Endothelial cell of umbilical vein (primary cell): ENCODE data around the gene INSC. TPM values are rescaled to one million over a fixed set of nuclear protein-coding genes. Genes with fewer than 3 reads are reported as not detected.

Source experiments
- BruUV-seq: library from RNA; stranded (reverse); fragments of 400-500 nt; replicated peaks from 2 replicates; lab custom pipeline; 2021; lab: Mats Ljungman, UMichigan
- CTCF ChIA-PET: fragments of 300-600, 350-600 bp; sonication (Branson Sonifier 250); formaldehyde crosslinking; loops from one replicate; lab custom pipeline; 2021; ENCODE audit warnings: antibody characterized with exemption, inconsistent platforms; lab: Charles Lee
- POLR2A ChIA-PET: fragments of 300-600, 350-600 bp; sonication (Branson Sonifier 250); formaldehyde crosslinking; loops from one replicate; lab custom pipeline; 2021; ENCODE audit warnings: antibody characterized with exemption, inconsistent platforms; lab: Charles Lee
- DNase-seq: peaks from one replicate; pipeline ENCODE4 v3.0.0-alpha.2; 2011; ENCODE audit warnings: low read depth, low spot score
- FAIRE-seq: peaks from 2 replicates; lab custom pipeline; 2011; peaks lifted over from hg19 to GRCh38; lab: Jason Lieb, UNC
- H2AFZ ChIP-seq: 2 replicates; pipeline ENCODE4 v1.6.0; 2012; ENCODE audit warnings: low read depth, low read length, control low read depth, inconsistent platforms
- H3K27ac ChIP-seq: 2 replicates; pipeline ENCODE4 v1.5.1; 2011; ENCODE audit warnings: low read depth, mild to moderate bottlenecking, control low read depth, low read length, moderate library complexity; ENCODE audit not compliant: insufficient read depth
- H3K27me3 ChIP-seq, 2 experiments: 2 replicates each; pipeline versions ENCODE4 v1.6.0 to v1.6.1; 2011; ENCODE audit warnings: low read length in 2 of 2, mixed read lengths in 1 of 2; ENCODE audit not compliant: control insufficient read depth in 2 of 2, insufficient read depth in 2 of 2
- H3K36me3 ChIP-seq, 2 experiments: 2 replicates in 1 of 2; 3 replicates in 1 of 2; pipeline ENCODE4 v1.5.1; 2011; ENCODE audit warnings: low read length in 2 of 2, mild to moderate bottlenecking in 1 of 2, moderate library complexity in 1 of 2; ENCODE audit not compliant: control insufficient read depth in 2 of 2, insufficient read depth in 2 of 2; ENCODE audit errors: extremely low read depth in 1 of 2
- H3K4me1 ChIP-seq: 3 replicates; pipeline ENCODE4 v1.5.1; 2011; ENCODE audit warnings: mild to moderate bottlenecking, low read length; ENCODE audit not compliant: control insufficient read depth, insufficient read depth; ENCODE audit errors: extremely low read depth
- H3K4me2 ChIP-seq: 2 replicates; pipeline ENCODE4 v1.6.1; 2011; ENCODE audit warnings: low read length, control low read depth, mixed read lengths; ENCODE audit not compliant: insufficient read depth
- H3K4me3 ChIP-seq, 3 experiments: fragments of 200-600 bp in 1 of 3; sonication (generic), shearing (Covaris generic) in 1 of 3; replicated peaks in 1 of 3; 2 replicates each; pipeline ENCODE4 v1.5.1; 2011 to 2016; ENCODE audit warnings: control low read depth in 3 of 3, low read length in 3 of 3, mild to moderate bottlenecking in 2 of 3, inconsistent platforms in 1 of 3, low read depth in 1 of 3, moderate library complexity in 1 of 3; ENCODE audit not compliant: insufficient read depth in 1 of 3
- H3K79me2 ChIP-seq: 2 replicates; pipeline ENCODE4 v1.6.0; 2012; ENCODE audit warnings: low read length, inconsistent platforms; ENCODE audit not compliant: control insufficient read depth, insufficient read depth
- H3K9ac ChIP-seq: replicated peaks from 2 replicates; pipeline ENCODE3; 2011; ENCODE audit warnings: low read length, control low read depth; ENCODE audit not compliant: insufficient read depth; ENCODE audit errors: extremely low read depth
- H3K9me1 ChIP-seq: replicated peaks from 3 replicates; pipeline ENCODE4 v1.6.0; 2011; ENCODE audit warnings: mild to moderate bottlenecking, low read length; ENCODE audit not compliant: control insufficient read depth, insufficient read depth; ENCODE audit errors: extremely low read depth
- H3K9me3 ChIP-seq: replicated peaks from 2 replicates; pipeline ENCODE4 v1.5.1; 2012; ENCODE audit warnings: low read length, inconsistent platforms; ENCODE audit not compliant: control insufficient read depth, insufficient read depth
- H4K20me1 ChIP-seq: replicated peaks from 2 replicates; pipeline ENCODE3; 2011; ENCODE audit warnings: mild to moderate bottlenecking, low read length; ENCODE audit not compliant: control insufficient read depth, insufficient read depth; ENCODE audit errors: extremely low read depth
- EZH2 ChIP-seq: IDR thresholded peaks from 2 replicates; pipeline ENCODE4 v1.6.1; 2012; ENCODE audit warnings: borderline replicate concordance, low read depth, mild to moderate bottlenecking, moderate library complexity, low read length, inconsistent platforms; ENCODE audit not compliant: severe bottlenecking
- FOS ChIP-seq: IDR thresholded peaks from 2 replicates; pipeline ENCODE4 v1.6.1; 2011; ENCODE audit warnings: mild to moderate bottlenecking, low read length, moderate library complexity, borderline replicate concordance; ENCODE audit not compliant: insufficient read depth
- GATA2 ChIP-seq: IDR thresholded peaks from 2 replicates; pipeline ENCODE4 v1.7.0; 2011; ENCODE audit warnings: low read depth, mild to moderate bottlenecking, moderate library complexity, mixed read lengths, low read length; ENCODE audit not compliant: insufficient read length, insufficient read depth
- JUN ChIP-seq: IDR thresholded peaks from 2 replicates; pipeline ENCODE4 v1.6.1; 2011; ENCODE audit warnings: borderline replicate concordance, low read depth; ENCODE audit not compliant: insufficient read length, insufficient read depth
- MYC ChIP-seq: IDR thresholded peaks from one replicate; pipeline ENCODE4 v1.6.1; 2011; ENCODE audit warnings: mild to moderate bottlenecking, low read depth, low read length
- POLR2A ChIP-seq: IDR thresholded peaks from 2 replicates; pipeline ENCODE4 v1.6.1; 2012; ENCODE audit warnings: low read depth, mild to moderate bottlenecking, control low read depth, low read length
- POLR2AphosphoS5 ChIP-seq: IDR thresholded peaks from 2 replicates; pipeline ENCODE4 v1.6.1; 2012; ENCODE audit warnings: low read depth, mild to moderate bottlenecking, control low read depth, low read length, moderate library complexity; ENCODE audit not compliant: insufficient read depth
- dilution Hi-C: fragments of 300-500 bp; cut with MboI; formaldehyde crosslinking; loops from one replicate; pipeline ENCODE4 v1.15.0; 2019; ENCODE audit warnings: low sequenced_read_pairs; ENCODE audit not compliant: extremely low pct_ligation_motif_present
- intact Hi-C: fragments of 100-400 bp; cut with micrococcal nuclease; formaldehyde crosslinking; loops from one replicate; pipeline ENCODE4 v1.10.0; 2022
- polyA plus RNA-seq, 4 experiments: library from polyadenylated mRNA; depleted of rRNA in 3 of 4; stranded (reverse) in 3 of 4; unstranded in 1 of 4; fragments of >200 nt; gene quantifications; 2 replicates each; pipeline versions ENCODE4 v1.2.1 to v1.2.3, GENCODE V29; 2011 to 2012; ENCODE audit warnings: missing spikeins in 1 of 4
- total RNA-seq: library from RNA; stranded (reverse); gene quantifications from 2 replicates; pipeline ENCODE4 v1.2.3, GENCODE V29; 2021
- TF ChIP-seq, protein P1 (sequence below): IDR thresholded peaks from 2 replicates; pipeline ENCODE4 v1.6.1; 2011; ENCODE audit not compliant: insufficient read depth, insufficient read length
- TF ChIP-seq, protein P2 (sequence below), 2 donors: IDR thresholded peaks; 1 replicate in 1 of 2; 2 replicates in 1 of 2; pipeline ENCODE4 v1.5.1; 2011; ENCODE audit warnings: low read length in 2 of 2, mild to moderate bottlenecking in 2 of 2, moderate library complexity in 2 of 2, control low read depth in 1 of 2, inconsistent platforms in 1 of 2, low read depth in 1 of 2; ENCODE audit not compliant: insufficient read depth in 1 of 2; ENCODE audit errors: extremely low read depth in 1 of 2

INSC gene
- total and polyA plus RNA-seq, 2 donors (not counting 3 experiments of a cell fraction or from before 2014, with no cell fraction given) = not detected

- ChIA-PET CTCF (no interaction called here), POLR2A (no interaction called here)
- no peak overlapping the region for H3K4me2 ChIP-seq
- no peak overlapping the region for H2AFZ ChIP-seq
- no peak overlapping the region for H3K27ac ChIP-seq
- intact Hi-C loops (no loop called here), dilution Hi-C loops (no loop called here)
- H3K4me1 ChIP-seq = no peaks in the 10 kb centered on the region
- no peak overlapping the region for H3K4me3 ChIP-seq
- H3K27me3 ChIP-seq = no peaks in the 10 kb centered on the region
- FAIRE-seq = no peak
- H3K36me3 ChIP-seq = no peaks in the 10 kb centered on the region
- H4K20me1 ChIP-seq = no peaks in the 10 kb centered on the region
- H3K79me2 ChIP-seq = no peaks in the 10 kb centered on the region
- no peak for DNase-seq
- no TSS peak for BruUV-seq
- no peaks in the 10 kb centered on the region for H3K9me3 ChIP-seq
- TF ChIP-seq EZH2 (no peak), FOS (no peak), POLR2A (no peak), JUN (no peak), GATA2 (no peak), POLR2AphosphoS5 (no peak), MYC (no peak)
- TF ChIP-seq, protein P1, sequence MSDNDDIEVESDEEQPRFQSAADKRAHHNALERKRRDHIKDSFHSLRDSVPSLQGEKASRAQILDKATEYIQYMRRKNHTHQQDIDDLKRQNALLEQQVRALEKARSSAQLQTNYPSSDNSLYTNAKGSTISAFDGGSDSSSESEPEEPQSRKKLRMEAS = no peak
- TF ChIP-seq, protein P2, sequence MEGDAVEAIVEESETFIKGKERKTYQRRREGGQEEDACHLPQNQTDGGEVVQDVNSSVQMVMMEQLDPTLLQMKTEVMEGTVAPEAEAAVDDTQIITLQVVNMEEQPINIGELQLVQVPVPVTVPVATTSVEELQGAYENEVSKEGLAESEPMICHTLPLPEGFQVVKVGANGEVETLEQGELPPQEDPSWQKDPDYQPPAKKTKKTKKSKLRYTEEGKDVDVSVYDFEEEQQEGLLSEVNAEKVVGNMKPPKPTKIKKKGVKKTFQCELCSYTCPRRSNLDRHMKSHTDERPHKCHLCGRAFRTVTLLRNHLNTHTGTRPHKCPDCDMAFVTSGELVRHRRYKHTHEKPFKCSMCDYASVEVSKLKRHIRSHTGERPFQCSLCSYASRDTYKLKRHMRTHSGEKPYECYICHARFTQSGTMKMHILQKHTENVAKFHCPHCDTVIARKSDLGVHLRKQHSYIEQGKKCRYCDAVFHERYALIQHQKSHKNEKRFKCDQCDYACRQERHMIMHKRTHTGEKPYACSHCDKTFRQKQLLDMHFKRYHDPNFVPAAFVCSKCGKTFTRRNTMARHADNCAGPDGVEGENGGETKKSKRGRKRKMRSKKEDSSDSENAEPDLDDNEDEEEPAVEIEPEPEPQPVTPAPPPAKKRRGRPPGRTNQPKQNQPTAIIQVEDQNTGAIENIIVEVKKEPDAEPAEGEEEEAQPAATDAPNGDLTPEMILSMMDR (IDR thresholded peaks at IDR 0.05; ENCODE audit: extremely low read depth in 1 of 2, insufficient read depth in 1 of 2, low read depth in 1 of 2, low read length in 2 of 2) = no peak
- no peak overlapping the region for H3K9ac ChIP-seq
- H3K9me1 ChIP-seq = no peaks in the 10 kb centered on the region
Measured at GRCh38 chr11:15153231-15153630, 38.5 kb downstream of the INSC start.
